Skeletal muscle tissue (tissue), 4 donors: Measurements from ENCODE around the gene GOLGA6L26. TPM values are rescaled to one million over a fixed set of nuclear protein-coding genes. Genes with fewer than 3 reads are reported as not detected.
"Not testable (repeated sequence)": the region's sequence is repeated elsewhere in the genome, so short reads cannot be mapped to it uniquely, and the experiment has no call there.

Experiments used
- H3K27ac ChIP-seq: one replicate; pipeline ENCODE4 v1.7.0; 2013; ENCODE audit warnings: mild to moderate bottlenecking, low read depth, low read length, inconsistent platforms
- H3K27me3 ChIP-seq, 3 donors: one replicate each; pipeline ENCODE4 v1.7.0; 2013; ENCODE audit warnings: low read length in 3 of 3; ENCODE audit not compliant: control insufficient read depth in 3 of 3, insufficient read depth in 3 of 3
- H3K36me3 ChIP-seq, 3 donors: one replicate each; pipeline ENCODE4 v1.7.0; 2013; ENCODE audit warnings: low read length in 3 of 3; ENCODE audit not compliant: control insufficient read depth in 3 of 3, insufficient read depth in 3 of 3
- H3K4me1 ChIP-seq, 3 donors: one replicate each; pipeline ENCODE4 v1.7.0; 2013; ENCODE audit warnings: low read length in 3 of 3, mild to moderate bottlenecking in 3 of 3; ENCODE audit not compliant: control insufficient read depth in 3 of 3, insufficient read depth in 3 of 3
- H3K4me3 ChIP-seq, 3 donors: one replicate each; pipeline ENCODE4 v1.7.0; 2013; ENCODE audit warnings: low read length in 3 of 3
- H3K9ac ChIP-seq, 3 donors: one replicate each; pipeline ENCODE4 v1.7.0; 2013; ENCODE audit warnings: low read length in 3 of 3, mild to moderate bottlenecking in 3 of 3, moderate library complexity in 2 of 3, low read depth in 1 of 3
- H3K9me3 ChIP-seq, 3 donors: one replicate each; pipeline ENCODE4 v1.7.0; 2013; ENCODE audit warnings: low read length in 3 of 3; ENCODE audit not compliant: control insufficient read depth in 3 of 3
- total RNA-seq: library from RNA; depleted of rRNA; stranded (reverse); fragments of >200 nt; gene quantifications from one replicate; pipeline ENCODE4 v1.2.3, GENCODE V29; 2014
- donor health status: Osteomylitis.

GOLGA6L26 gene, protein sequence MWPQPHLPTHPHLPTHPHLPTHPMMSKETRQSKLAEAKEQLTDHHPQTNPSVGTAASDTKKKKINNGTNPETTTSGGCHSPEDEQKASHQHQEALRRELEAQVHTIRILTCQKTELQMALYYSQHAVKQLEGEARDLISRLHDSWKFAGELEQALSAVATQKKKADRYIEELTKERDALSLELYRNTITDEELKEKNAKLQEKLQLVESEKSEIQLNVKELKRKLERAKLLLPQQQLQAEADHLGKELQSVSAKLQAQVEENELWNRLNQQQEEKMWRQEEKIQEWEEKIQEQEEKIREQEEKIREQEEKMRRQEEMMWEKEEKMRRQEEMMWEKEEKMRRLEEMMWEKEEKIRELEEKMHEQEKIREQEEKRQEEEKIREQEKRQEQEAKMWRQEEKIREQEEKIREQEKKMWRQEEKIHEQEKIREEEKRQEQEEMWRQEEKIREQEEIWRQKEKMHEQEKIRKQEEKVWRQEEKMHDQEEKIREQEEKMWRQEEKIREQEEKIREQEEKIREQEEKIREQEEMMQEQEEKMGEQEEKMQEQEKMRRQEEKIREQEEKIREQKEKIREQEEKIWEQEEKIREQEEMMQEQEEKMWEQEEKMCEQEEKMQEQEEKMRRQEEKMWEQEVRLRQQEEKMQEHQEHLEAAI
- total RNA-seq, result not detected

DNA sequence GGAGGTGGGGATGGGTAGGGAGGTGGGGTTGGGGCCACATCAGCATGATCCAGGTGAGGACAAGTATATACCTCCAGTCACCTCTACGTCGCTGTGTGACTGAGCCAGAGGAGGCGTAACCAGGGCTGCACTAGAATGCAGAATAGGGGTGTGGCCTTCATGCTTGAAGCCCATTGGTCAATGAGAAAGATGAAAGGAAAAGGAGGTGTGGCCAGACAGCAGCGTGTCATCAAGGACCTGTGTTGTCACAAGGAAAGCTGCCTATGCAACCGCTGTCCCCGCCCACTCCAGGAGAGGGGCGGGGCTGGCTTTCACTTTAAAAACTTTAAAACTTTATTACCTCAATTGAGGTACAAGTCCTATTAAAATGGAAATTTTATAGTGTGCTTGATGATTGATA is at the start of gene GOLGA6L26:
GOLGA6L26 (minus strand) TSS at position 101 of the 400 bp plus-strand sequence; CDS start at position 40, 61 bp downstream.
- H3K36me3 ChIP-seq, H3K9ac ChIP-seq, H3K4me3 ChIP-seq, H3K27ac ChIP-seq, H3K9me3 ChIP-seq, H3K4me1 ChIP-seq, H3K27me3 ChIP-seq: not testable (repeated sequence)

DNA sequence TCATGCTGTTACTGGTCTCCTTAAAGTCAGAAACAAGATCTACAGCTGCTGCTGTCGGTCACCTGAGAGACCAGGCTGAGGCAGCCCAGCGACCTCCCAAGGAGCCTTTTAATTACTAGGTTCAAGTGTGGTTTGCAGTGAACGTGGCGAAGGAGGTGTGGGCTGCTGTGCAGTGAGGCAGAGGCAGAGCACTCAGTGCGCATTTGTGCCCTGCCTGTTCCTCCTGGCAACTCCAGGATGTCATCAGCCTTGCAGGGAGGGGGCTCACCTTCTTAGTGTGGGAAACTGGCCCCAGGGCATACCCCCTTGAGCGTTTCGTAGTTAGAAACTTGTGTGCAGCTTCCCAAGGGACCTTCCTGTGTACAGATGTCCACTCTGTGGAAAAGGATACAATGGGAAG is 47.2 kb upstream of the GOLGA6L26 start:
- H3K4me1 ChIP-seq, H3K9me3 ChIP-seq, H3K4me3 ChIP-seq, H3K36me3 ChIP-seq, H3K9ac ChIP-seq, H3K27me3 ChIP-seq, H3K27ac ChIP-seq: not testable (repeated sequence)

DNA sequence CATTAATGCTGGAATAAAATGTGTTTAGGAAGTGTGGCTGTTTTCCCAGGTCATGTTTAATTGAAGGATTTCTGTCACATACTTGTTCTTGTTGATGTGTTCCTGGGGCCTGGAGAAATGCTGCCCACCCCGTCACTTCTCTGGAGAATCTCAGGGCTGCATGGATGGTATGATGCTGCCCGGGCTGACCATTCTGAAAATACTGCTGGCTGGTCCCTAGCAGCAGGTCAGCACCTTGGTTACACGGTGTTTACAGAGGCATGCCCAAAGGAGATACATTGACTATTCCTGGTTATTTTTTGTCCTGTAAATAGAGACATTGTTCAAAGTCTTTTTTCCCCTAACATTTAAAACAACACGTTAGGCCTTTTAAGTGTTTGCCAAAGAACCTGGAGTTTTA is 46.7 kb upstream of the GOLGA6L26 start:
- not testable (repeated sequence) for H3K27ac ChIP-seq, H3K36me3 ChIP-seq, H3K9me3 ChIP-seq, H3K9ac ChIP-seq, H3K27me3 ChIP-seq, H3K4me1 ChIP-seq, H3K4me3 ChIP-seq

DNA sequence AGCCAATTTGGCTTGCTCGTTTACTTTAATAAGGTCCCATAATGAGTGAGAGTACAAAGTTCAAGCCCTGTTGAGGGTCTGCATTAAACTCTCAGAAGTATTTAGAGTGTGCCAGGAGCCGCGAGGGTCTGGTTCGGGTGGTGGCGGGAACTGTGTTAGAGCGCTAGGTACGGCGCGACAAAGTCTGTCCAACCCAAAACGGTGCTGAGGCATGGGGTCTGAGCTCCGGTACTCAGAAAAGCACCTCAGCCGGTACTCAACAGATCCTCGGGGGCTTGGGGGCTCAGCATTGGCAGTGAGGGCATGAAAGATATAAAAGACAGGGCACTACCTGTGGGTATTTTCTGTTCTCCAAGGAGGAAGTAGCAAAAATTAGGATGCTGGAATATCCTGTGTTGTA is 45.0 kb upstream of the GOLGA6L26 start:
- not testable (repeated sequence) for H3K9ac ChIP-seq, H3K9me3 ChIP-seq, H3K4me1 ChIP-seq, H3K4me3 ChIP-seq, H3K27ac ChIP-seq, H3K27me3 ChIP-seq, H3K36me3 ChIP-seq

DNA sequence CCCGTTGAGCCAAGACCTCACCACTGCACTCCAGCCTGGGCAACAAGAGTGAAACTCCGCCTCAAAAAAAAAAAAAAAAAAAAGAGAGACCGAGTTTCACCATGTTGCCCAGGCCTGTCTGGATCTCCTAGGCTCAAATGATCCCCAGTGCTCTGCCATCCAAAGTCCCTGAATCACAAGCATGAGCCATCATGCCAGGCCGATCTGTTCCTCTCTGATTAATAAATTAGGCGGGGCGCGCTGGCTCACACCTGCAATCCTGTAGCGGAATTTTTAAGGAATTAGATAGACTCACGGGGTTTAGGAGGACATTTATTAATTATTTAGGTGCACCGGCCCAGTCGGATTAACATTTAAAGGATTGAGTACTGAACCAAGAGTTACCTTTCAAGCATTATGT is 40.2 kb upstream of the GOLGA6L26 start:
- H3K36me3 ChIP-seq, H3K9me3 ChIP-seq, H3K27me3 ChIP-seq, H3K4me1 ChIP-seq, H3K4me3 ChIP-seq, H3K27ac ChIP-seq, H3K9ac ChIP-seq: not testable (repeated sequence)

DNA sequence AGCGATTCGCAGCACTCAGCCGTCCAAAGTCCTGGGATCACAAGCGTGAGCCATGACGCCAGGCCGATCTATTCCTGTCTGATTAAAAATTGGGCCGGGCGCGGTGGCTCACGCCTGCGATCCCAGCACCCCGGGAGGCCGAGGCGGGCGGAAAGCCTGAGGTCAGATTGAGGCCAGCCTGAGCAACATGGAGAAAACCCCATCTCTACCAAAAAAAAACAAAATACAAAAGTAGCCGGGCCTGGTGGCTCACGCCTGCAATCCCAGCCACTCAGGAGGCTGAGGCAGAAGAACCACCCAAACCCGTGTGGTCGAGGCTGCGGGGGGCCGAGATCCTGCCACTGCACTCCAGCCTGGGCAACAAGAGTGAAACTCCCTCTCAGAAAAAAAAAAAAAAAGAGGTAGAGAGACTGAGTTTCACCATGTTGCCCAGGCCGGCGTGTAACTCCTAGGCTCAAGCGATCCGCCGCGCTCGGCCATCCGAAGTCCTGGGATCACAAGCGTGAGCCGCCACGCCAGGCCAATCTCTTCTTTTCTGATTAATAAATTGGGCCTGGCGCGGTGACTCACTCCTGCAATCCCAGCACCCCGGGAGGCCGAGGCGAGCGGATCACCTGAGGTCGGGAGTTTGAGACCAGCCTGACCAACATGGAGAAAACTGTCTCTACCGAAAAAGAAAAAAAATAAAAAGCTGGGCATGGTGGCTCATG is 39.0 kb upstream of the GOLGA6L26 start:
- not testable (repeated sequence) for H3K4me1 ChIP-seq, H3K9me3 ChIP-seq, H3K36me3 ChIP-seq, H3K4me3 ChIP-seq, H3K27ac ChIP-seq, H3K27me3 ChIP-seq, H3K9ac ChIP-seq

DNA sequence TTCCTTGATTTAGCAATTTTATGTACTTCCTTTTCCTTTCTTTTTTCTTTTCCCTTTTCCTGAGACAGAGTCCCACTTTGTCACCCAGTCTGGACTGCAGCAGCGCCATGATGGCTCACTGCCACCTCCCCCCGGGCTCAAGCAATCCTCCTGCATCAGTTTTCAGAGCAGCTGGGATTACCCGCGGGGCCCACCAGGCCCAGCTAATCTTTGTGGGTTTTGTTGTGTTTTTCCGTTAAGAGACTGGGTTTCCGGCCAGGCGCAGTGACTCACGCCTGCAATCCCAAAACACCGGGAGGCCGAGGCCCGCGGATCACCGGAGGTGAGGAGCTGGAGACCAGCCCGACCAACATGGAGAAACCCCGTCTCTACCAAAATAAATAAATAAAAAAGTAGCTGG is 38.3 kb upstream of the GOLGA6L26 start:
- Histone ChIP-seq H3K9me3 (no peaks in the 10 kb centered on the region), H3K27me3 (no peaks in the 10 kb centered on the region), H3K4me3 (no peak overlapping the region), H3K36me3 (no peaks in the 10 kb centered on the region), H3K9ac (no peak overlapping the region), H3K27ac (no peak overlapping the region), H3K4me1 (no peaks in the 10 kb centered on the region)

DNA sequence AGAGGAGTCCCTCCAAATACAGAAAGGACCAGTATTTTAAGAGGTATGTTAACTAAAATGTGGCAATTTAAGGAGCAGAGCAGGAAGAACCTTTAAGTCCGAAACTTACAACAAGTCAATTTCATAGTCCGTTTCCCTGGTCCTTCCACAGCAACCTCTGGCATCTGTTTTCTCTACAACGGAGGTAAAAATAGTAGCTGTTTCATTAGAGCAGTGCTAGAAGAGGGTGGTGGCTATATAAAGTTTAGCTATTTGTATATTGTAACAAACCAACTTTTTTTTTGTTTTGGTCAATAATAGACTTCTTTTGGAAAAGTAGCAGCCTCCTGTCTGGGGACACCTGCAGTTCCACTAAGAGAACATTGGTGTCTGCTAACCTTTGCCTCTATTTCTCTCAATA is 37.9 kb upstream of the GOLGA6L26 start:
- H3K4me3 ChIP-seq, H3K4me1 ChIP-seq, H3K9ac ChIP-seq, H3K9me3 ChIP-seq, H3K27me3 ChIP-seq, H3K36me3 ChIP-seq, H3K27ac ChIP-seq: not testable (repeated sequence)

DNA sequence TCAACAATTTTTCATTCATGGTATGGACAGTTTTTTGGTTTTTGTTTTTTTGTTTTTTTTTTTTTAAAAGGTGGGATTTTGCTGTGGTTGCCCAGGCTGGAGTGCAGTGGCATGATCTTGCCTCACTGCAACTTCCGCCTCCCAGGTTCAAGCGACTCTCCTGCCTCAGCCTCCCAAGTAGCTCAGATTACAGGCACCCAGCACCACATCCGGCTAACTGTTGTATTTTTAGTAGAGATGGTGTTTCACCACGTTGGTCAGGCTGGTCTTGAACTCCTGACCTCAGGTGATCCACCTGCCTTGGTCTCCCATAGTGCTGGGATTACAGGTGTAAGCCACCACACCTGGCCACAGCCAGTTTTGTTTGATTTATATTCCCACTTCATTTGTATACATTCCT is 37.1 kb upstream of the GOLGA6L26 start:
- not testable (repeated sequence) for H3K36me3 ChIP-seq, H3K9me3 ChIP-seq, H3K4me1 ChIP-seq, H3K27ac ChIP-seq, H3K4me3 ChIP-seq, H3K9ac ChIP-seq, H3K27me3 ChIP-seq

DNA sequence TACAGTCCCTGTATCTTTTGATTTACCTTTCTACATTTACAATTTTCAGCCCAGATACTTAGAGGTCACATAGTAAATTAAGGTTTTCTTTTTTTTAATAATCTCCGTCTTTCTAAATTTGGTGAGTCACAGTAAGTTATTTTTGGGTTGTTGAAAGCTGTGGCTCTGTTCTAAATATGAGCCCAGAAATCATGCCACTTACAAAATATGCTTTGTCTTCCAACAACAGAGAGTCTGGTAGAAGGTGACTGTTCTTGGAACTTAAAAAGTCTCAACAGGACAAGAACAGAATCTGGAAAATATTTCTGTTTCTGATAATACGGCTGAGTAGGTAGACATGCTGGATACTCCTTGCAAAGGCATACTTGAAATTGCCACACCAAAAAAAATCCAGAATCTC is 36.6 kb upstream of the GOLGA6L26 start:
- H3K4me1 ChIP-seq, result no peaks in the 10 kb centered on the region
- H3K27ac ChIP-seq, result no peak overlapping the region
- H3K9ac ChIP-seq, result no peak overlapping the region
- H3K27me3 ChIP-seq, result no peaks in the 10 kb centered on the region
- H3K36me3 ChIP-seq, result no peaks in the 10 kb centered on the region
- H3K4me3 ChIP-seq, result no peak overlapping the region
- no peaks in the 10 kb centered on the region for H3K9me3 ChIP-seq
